CD4-positive, alpha-beta T cell treated with Interleukin-15 for 1 hour (primary cell): Measurements from ENCODE around the gene CHST6.
A peak's percentile ranks its signal among the peaks of the same experiment; 100 is the strongest.
"Not testable (repeated sequence)": the region's sequence is repeated elsewhere in the genome, so short reads cannot be mapped to it uniquely, and the experiment has no call there.

Source experiments
- DNase-seq: peaks from one replicate; pipeline ENCODE4 v3.0.0-alpha.2; 2020

CHST6 gene

GRCh38 chr16:75472908-75473877 lies 22.0 kb downstream of the CHST6 start:
- no peak for DNase-seq

GRCh38 chr16:75471723-75472633 lies 23.3 kb downstream of the CHST6 start:
- DNase-seq, result peak; percentile 44

- DNase-seq, result no peak
These were observed 28.5 kb downstream of the CHST6 start for GRCh38 chr16:75466760-75467159.

GRCh38 chr16:75464122-75464918 lies 30.9 kb downstream of the CHST6 start, which contains the start of gene TMEM170A:
TSS of gene TMEM170A (minus strand) at chr16:75464689. CDS start at chr16:75464600, 89 bp downstream.
- DNase-seq, result peak; percentile 99

- DNase-seq, result not testable (repeated sequence)
These were observed 31.7 kb downstream of the CHST6 start for GRCh38 chr16:75463389-75464121.

- DNase-seq, result no peak
These were observed 32.4 kb downstream of the CHST6 start for GRCh38 chr16:75462806-75463205.

- no peak for DNase-seq
These were observed 33.7 kb downstream of the CHST6 start for GRCh38 chr16:75461575-75461974.

- DNase-seq, result no peak
These were observed 34.8 kb downstream of the CHST6 start for GRCh38 chr16:75460446-75460845.

GRCh38 chr16:75459691-75460090 lies 35.5 kb downstream of the CHST6 start:
- no peak for DNase-seq

- no peak for DNase-seq
These were observed 36.8 kb downstream of the CHST6 start for GRCh38 chr16:75458439-75458838.

GRCh38 chr16:75458029-75458428 lies 37.2 kb downstream of the CHST6 start:
- DNase-seq, result no peak

- DNase-seq, result no peak
These were observed 37.7 kb downstream of the CHST6 start for GRCh38 chr16:75457485-75458021.

DNA sequence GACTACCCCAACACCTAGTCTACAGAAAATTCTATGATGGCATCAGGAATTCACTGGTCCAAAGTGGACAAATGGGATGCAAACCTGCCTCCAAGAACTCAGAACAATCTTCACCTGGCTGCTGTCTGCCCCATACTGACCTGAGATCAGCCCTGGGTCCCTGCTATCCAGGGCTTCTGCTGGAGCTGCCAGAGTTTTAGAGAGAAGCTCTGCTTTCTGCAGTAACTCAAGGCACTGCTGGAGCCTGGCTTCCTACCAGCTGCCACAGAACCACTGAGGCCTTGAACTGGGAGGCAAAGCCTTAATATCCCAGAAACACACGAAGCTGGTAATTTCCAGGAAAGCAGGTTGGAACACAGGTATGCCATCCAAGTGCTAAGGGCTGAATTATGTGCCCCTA lies 38.3 kb downstream of the CHST6 start:
- DNase-seq, result no peak

DNA sequence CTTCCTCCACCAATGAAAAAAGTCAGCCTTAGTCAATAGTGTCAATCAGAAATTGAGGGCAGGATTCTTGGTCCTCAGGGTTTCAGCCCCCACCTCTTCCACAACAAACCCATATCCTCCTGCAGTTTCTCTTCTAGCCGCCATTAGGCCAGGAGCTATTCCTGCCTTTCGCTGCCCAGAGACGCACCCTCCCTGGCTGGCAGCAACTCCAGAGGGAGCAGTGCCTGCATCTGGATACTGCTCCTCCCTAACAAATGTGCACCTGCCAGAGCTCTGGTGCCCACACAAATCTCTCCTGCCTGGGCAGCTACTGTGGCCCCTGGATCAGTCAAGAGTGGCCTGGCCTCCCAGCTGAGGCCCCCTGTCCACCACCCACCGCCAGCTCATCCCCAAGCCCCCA lies 38.8 kb downstream of the CHST6 start:
- DNase-seq, result not testable (repeated sequence)

GRCh38 chr16:75455677-75456076 lies 39.6 kb downstream of the CHST6 start:
- no peak for DNase-seq

DNA sequence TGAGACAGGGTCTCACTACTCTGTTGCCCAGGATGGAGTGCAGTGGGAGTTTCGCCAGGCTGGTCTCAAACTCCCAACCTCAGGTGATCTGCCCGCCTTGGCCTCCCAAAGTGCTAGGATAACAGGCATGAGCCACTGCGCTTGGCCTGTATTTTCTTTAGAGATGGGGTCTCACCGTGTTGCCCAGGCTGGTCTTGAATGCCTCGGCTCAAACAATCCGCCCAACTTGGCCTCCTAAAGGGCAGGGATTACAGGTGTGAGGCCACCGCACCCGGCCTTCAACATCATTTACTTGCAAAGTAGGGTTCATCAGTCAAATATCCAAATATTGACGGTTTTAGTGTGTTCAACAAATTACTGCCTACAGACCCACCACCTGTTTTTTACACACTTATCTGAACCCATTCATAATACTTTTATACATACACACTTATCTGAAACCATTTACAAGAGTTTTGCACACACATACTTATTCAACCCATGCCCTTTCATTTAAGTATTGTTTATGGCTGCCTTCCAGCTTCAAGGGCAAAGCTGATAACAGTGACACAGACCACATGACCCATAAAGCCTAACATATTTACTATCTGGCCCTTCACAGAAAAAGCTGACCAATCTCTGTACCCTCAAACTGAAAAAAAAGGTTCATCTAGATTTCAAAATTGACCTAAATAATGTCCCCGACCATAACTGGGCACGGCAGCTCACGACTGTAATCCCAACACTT lies 42.6 kb downstream of the CHST6 start:
- DNase-seq, result no peak

DNA sequence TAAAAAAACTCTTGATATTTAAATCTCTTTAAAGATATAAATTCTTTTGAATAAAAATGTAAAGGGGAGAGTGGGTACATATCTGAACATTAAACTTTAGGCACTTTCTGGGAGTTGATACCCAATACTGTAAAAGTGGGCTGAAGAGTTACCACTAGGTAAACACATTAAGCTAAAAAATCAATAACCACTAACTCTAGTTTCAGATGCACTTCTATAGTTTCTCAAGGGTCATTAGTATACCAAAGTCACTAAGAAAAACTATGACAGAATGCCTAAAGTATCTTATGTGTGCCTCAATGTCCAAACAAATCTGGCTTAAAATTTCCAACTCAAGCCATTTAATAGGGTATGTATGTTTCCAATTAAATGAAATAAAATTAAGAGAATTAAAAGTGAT lies 48.8 kb downstream of the CHST6 start:
- DNase-seq, result no peak

- DNase-seq, result no peak
These were observed 49.9 kb downstream of the CHST6 start for GRCh38 chr16:75445298-75445697.

GRCh38 chr16:75443298-75443697 lies 51.9 kb downstream of the CHST6 start:
- no peak for DNase-seq

- peak; percentile 81 for DNase-seq
These were observed 61.4 kb downstream of the CHST6 start for GRCh38 chr16:75433732-75434413.
